ENCODE results near the gene ANKS1B. TPM values are rescaled to one million over a fixed set of nuclear protein-coding genes. Genes with fewer than 3 reads are reported as not detected.

The ANKS1B gene
- total RNA-seq, 4 donors from 2014 or later, result 1.5 to 5.5 (median 4.4) TPM

- TF ChIP-seq CTCF (IDR thresholded peaks at IDR 0.05), result no peak
- no peak for TF ChIP-seq POLR2A (IDR thresholded peaks at IDR 0.05)
- intact Hi-C loops (cut with DNase I; ENCODE audit: low total_unique reads), result no loop called here
- no peak for DNase-seq (ENCODE audit: low spot score in 2 of 2)
- no peak overlapping the region for H3K4me3 ChIP-seq (ENCODE audit: low read depth, poor library complexity, severe bottlenecking)
Observed at GRCh38 chr12:99704458-99704857, 280.3 kb downstream of the ANKS1B start.

- H3K4me3 ChIP-seq (ENCODE audit: low read depth, poor library complexity, severe bottlenecking), result no peak overlapping the region
- DNase-seq (ENCODE audit: low spot score in 2 of 2), result no peak
- TF ChIP-seq POLR2A (IDR thresholded peaks at IDR 0.05) (no peak), CTCF (IDR thresholded peaks at IDR 0.05) (no peak)
- WGBS, 2 donors, result 65 to 69% methylated on average over 1 of the region's 1 CpG
- intact Hi-C loops (cut with DNase I; ENCODE audit: low total_unique reads), result no loop called here
Observed at GRCh38 chr12:99704036-99704435, 280.7 kb downstream of the ANKS1B start.

DNA sequence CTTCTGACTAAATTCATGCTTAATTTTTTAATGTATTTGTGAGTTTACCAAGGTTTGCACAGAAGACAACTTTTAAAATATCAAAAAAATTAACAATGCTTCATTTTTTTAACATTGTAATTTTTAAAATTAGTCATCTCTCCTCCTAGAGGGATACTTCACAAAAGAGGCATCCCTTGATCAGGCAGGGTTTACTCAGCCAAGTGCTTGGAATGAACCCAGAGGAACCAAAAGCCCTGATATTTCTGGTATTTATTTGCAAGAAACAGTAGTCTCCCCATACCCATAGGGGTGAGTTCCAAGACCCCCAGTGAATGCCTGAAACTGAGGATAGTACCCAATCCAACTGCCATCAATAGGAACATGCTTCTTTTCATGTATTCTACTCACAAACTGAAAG lies 284.7 kb downstream of the ANKS1B start:
- no peak overlapping the region for H3K4me3 ChIP-seq (ENCODE audit: low read depth, poor library complexity, severe bottlenecking)
- TF ChIP-seq CTCF (IDR thresholded peaks at IDR 0.05) (no peak), POLR2A (IDR thresholded peaks at IDR 0.05) (no peak)
- DNase-seq (ENCODE audit: low spot score in 2 of 2), result no peak
- intact Hi-C loops (cut with DNase I; ENCODE audit: low total_unique reads), result no loop called here

DNA sequence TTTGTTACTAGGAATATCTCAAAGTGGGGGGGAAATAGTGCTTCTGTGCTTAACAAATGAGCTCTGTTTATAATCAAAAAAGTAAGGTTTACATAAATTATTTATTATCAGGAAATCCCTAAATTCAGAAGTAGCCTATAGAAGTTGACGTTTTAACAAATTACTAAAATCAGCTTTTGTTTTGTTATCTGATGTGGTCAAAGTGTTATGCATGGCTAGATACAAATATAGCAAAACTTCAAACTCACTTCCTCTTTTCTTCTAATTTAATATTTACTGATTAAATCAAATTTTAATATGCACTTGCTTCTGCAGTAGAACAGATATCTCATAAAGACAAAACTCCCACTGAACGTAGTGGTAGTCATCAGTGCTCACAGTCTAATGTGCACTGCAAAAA lies 289.7 kb downstream of the ANKS1B start:
- no peak for DNase-seq (ENCODE audit: low spot score in 2 of 2)
- intact Hi-C loops (cut with DNase I; ENCODE audit: low total_unique reads), result no loop called here
- WGBS, 2 donors, result 36 to 64% methylated on average over 2 of the region's 2 CpGs
- no peak overlapping the region for H3K4me3 ChIP-seq (ENCODE audit: low read depth, poor library complexity, severe bottlenecking)
- TF ChIP-seq POLR2A (IDR thresholded peaks at IDR 0.05) (no peak), CTCF (IDR thresholded peaks at IDR 0.05) (no peak)

DNA sequence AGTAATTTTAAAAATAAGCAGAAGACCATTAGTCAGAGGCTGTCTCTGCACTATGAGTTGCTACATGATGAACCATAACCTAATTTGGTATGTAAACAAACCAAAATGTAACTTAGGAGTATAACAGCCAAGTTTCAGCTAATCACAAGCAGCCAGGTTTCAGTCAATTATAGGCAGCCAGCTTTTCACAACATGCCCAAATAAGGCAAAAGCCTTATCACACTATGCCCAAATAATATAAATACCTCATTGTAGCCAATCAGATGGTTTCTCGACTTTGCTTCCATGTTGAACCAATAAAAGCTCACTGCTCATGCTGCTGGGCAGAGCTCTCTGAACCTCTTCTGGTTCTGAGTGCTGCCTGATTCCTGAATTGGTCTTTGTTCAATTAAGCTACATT lies 298.6 kb downstream of the ANKS1B start:
- 58 to 77% methylated on average over 1 of the region's 1 CpG for WGBS, 2 donors
- TF ChIP-seq CTCF (IDR thresholded peaks at IDR 0.05) (no peak), POLR2A (IDR thresholded peaks at IDR 0.05) (no peak)
- intact Hi-C loops (cut with DNase I; ENCODE audit: low total_unique reads), result no loop called here
- no peak for DNase-seq (ENCODE audit: low spot score in 2 of 2)
- no peak overlapping the region for H3K4me3 ChIP-seq (ENCODE audit: low read depth, poor library complexity, severe bottlenecking)

- H3K4me3 ChIP-seq (ENCODE audit: low read depth, poor library complexity, severe bottlenecking), result no peak overlapping the region
- no peak for DNase-seq (ENCODE audit: low spot score in 2 of 2)
- WGBS, 2 donors, result 80 to 81% methylated on average over 4 of the region's 4 CpGs
- intact Hi-C loops (cut with DNase I; ENCODE audit: low total_unique reads), result no loop called here
- TF ChIP-seq CTCF (IDR thresholded peaks at IDR 0.05), result no peak
- no peak for TF ChIP-seq POLR2A (IDR thresholded peaks at IDR 0.05)
Observed at GRCh38 chr12:99680276-99680675, 304.5 kb downstream of the ANKS1B start.
